ENCODE results near the gene GHRHR.

The GHRHR gene

DNA sequence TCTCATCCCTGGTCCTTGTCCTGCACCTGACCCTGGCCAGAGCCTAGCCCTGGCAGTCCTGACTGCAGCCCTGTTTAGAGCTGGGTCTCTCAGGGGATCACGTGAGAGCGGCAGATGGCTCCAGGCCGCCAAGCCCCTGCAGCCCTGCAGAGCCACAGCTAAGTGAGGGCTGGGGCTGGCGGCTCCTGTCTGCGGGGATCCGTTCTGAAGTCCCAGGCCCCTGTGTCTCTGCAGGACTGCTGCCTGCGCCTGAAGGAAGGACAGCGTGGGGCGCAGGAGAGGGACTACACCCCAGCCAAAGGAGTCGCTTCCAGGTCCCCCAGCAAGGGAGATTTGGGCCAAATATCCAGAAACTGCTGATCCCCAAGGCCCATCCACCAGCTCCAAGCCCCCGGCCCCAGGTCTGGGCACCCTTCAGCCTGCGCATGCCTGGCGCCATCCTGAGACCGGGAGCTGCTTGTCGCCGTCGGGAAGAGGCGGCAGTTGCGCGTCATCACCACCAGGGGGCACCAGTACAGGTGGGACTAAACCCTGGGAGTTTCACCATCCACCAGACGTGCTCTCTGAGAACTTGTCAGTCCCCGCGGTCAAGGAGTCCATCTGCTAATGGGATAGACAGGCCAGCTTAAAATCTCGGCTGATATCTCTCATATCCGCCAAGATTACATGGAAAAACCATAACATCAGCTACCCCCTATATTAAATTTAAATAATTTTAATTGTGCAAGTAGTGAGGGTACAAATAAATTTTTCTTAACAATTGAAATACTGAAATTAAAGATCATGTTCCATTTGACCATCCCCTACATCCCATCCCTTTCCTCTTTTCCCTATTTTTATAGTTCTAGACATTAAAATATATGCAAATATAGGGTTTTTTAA is 25.1 kb upstream of the GHRHR start:
- DNase-seq (ENCODE audit: low spot score): peak; percentile 78
- TF ChIP-seq, protein P1, sequence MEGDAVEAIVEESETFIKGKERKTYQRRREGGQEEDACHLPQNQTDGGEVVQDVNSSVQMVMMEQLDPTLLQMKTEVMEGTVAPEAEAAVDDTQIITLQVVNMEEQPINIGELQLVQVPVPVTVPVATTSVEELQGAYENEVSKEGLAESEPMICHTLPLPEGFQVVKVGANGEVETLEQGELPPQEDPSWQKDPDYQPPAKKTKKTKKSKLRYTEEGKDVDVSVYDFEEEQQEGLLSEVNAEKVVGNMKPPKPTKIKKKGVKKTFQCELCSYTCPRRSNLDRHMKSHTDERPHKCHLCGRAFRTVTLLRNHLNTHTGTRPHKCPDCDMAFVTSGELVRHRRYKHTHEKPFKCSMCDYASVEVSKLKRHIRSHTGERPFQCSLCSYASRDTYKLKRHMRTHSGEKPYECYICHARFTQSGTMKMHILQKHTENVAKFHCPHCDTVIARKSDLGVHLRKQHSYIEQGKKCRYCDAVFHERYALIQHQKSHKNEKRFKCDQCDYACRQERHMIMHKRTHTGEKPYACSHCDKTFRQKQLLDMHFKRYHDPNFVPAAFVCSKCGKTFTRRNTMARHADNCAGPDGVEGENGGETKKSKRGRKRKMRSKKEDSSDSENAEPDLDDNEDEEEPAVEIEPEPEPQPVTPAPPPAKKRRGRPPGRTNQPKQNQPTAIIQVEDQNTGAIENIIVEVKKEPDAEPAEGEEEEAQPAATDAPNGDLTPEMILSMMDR (IDR thresholded peaks at IDR 0.05; ENCODE audit: extremely low read depth, missing control alignments): peak; percentile 97

DNA sequence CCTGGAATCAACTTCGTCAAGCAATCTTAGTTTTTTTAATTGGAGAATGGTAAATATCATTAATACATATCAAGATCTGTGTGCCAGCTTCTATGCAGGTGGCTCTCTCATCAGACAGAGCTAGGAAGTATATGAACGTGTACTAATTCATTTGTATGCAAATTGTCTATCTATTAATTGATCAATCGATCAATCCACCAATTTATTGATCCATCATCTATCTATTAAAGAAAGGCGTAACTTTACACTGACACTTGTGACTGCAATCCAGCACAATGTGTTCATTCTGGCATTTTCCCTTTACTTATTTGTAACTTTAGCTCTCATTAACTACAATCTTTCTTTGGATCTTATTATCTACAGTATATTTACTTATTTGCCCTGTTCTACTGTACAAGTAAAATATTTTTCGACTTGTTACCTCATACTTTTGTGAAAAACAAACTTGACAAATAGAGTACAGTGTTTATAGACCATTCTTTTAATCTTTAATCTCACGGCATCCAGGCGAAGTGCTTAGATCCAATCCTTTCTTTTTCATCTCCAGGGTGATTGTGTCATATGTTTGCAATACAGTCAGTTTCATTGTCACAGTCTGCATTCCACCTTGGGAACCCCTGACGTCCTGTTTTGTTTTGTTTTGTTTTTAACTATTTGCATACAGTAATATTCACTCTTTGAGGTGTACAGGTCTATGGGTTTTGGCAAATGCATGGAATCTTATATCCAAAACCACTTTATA is 22.0 kb upstream of the GHRHR start:
- no peak for DNase-seq (ENCODE audit: low spot score)
- TF ChIP-seq, protein P1 (IDR thresholded peaks at IDR 0.05; ENCODE audit: extremely low read depth, missing control alignments): no peak

DNA sequence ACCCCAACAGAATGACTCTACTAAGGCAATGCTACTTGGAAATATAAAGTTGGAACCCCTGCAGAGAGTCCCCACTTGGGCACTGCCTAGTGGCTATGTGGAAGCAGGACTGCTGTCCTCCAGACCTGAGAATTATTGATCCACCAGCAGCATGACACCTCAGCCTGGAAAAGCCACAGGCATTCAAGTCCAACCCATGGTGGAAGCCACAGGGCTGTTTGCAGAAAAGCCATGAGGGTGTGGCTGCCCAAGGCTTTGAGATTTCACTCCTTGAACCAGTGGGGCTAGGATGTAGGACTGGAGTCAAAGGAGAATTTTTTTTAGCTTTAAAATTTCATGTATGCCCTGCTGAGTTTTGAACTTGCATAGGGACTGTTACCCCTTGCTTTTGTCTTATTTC is 13.6 kb upstream of the GHRHR start:
- TF ChIP-seq, protein P1 (IDR thresholded peaks at IDR 0.05; ENCODE audit: extremely low read depth, missing control alignments): no peak
- DNase-seq (ENCODE audit: low spot score): no peak

DNA sequence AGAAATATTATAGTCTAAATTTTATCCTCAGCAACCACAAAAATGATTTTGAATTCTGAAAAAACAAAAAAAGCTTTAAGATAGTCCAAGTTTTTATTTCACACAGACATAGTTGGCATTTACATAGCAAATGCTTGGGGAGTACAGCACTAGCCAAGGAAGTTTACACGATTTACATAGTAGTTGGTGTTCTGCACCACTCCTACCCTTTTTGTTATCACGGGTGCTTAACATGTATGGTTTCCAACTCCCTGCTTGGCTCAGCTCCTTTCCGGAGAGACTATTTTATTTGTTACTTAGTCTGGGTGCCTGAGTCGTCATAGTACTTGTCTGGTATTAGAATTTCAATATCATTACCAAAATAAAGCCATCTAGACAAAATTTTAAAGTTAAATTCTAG is 8.8 kb upstream of the GHRHR start:
- TF ChIP-seq, protein P1 (IDR thresholded peaks at IDR 0.05; ENCODE audit: extremely low read depth, missing control alignments): no peak
- DNase-seq (ENCODE audit: low spot score): no peak

DNA sequence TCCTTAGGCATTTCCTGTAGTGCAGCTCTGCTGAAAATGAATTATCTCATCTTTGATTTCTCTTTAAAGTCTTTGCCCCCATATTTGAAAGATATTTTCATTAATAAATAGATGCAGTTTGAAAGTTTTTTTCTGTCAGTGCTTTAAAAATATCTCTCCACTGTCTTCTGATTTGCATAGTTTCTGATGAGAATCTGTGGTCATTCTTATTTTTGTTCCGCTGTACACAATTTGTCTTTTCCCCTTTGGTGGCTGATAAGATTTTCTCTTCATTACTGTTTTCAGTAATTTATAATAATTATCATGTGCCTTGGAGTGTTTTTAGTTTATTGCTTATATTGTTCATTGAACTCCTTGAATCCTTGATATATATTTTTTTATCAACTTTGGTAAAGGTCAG is 7.0 kb upstream of the GHRHR start:
- DNase-seq (ENCODE audit: low spot score): no peak
- TF ChIP-seq, protein P1 (IDR thresholded peaks at IDR 0.05; ENCODE audit: extremely low read depth, missing control alignments): no peak

DNA sequence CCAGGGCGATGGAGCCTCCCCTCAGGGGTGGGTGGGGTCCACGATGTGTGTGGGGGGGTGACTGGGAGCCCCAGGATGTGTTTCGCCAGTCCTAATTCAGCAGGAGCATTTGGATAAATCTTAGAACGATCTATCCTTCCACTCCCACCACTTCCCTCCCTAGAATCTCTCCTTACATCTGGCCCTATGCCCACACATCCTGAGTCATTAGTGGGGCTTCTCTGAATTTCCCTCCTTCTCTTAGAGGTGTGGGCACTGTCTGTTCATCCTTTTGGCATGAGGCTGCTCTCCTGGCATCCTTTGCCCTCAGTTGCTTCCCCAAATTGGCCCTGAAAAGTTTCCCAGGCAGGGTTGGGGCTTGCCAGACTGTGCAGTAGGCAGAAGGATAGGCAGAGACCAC is 1.6 kb downstream of the GHRHR start:
- TF ChIP-seq, protein P1 (IDR thresholded peaks at IDR 0.05; ENCODE audit: extremely low read depth, missing control alignments): no peak
- no peak for DNase-seq (ENCODE audit: low spot score)

DNA sequence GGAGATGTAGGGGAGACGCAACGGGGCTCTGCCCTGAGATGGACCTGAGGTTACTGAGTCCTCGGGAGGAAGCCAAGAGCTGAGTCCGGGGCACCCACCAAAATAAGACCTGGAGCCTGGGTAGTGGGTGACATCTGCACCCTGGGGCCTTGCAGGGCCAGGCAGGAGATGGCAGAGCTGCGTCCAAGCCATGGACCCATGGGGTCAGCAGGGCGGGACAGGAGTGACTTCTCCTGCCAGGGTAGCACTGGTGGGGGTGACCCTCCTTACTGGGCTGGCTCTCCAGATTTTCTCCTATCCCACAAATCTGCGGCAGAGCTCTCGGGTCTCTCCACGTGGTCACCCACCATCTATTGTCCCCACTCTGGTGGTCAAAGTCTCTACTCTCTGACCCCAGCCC is 2.1 kb downstream of the GHRHR start:
- no peak for DNase-seq (ENCODE audit: low spot score)
- TF ChIP-seq, protein P1 (IDR thresholded peaks at IDR 0.05; ENCODE audit: extremely low read depth, missing control alignments): no peak
